ENCODE data around the gene DMRTC2.

DMRTC2 gene

GRCh38 chr19:41845001-41845050 lies at the start of gene DMRTC2:
DMRTC2 (plus strand) TSS chr19:41845042; CDS start chr19:41847429, 2,387 bp downstream.
- no peak for DNase-seq

GRCh38 chr19:41796362-41796761 lies 48.5 kb upstream of the DMRTC2 start, which contains the start of gene CEACAM3:
CEACAM3 (plus strand) TSS chr19:41796587; CDS start chr19:41796678, 91 bp downstream.
- no peak for DNase-seq

- no peak for DNase-seq
Observed at GRCh38 chr19:41796901-41797300, 47.9 kb upstream of the DMRTC2 start.

GRCh38 chr19:41799444-41800000 lies 45.3 kb upstream of the DMRTC2 start:
- DNase-seq: no peak

GRCh38 chr19:41801031-41801430 lies 43.8 kb upstream of the DMRTC2 start:
- no peak for DNase-seq

- no peak for DNase-seq
Observed at GRCh38 chr19:41801792-41802211, 43.0 kb upstream of the DMRTC2 start.

GRCh38 chr19:41802770-41803169 lies 42.1 kb upstream of the DMRTC2 start:
- no peak for DNase-seq

- no peak for DNase-seq
Observed at GRCh38 chr19:41804336-41804735, 40.5 kb upstream of the DMRTC2 start.

GRCh38 chr19:41807176-41807575 lies 37.7 kb upstream of the DMRTC2 start:
- DNase-seq: no peak

- no peak for DNase-seq
Observed at GRCh38 chr19:41808663-41809566, 35.9 kb upstream of the DMRTC2 start.

- DNase-seq: no peak
Observed at GRCh38 chr19:41810301-41810700, 34.5 kb upstream of the DMRTC2 start.

- DNase-seq: no peak
Observed at GRCh38 chr19:41811036-41811435, 33.8 kb upstream of the DMRTC2 start.

GRCh38 chr19:41811981-41812380 lies 32.9 kb upstream of the DMRTC2 start:
- DNase-seq: no peak

GRCh38 chr19:41813911-41814310 lies 30.9 kb upstream of the DMRTC2 start:
- DNase-seq: no peak

- no peak for DNase-seq
Observed at GRCh38 chr19:41815301-41815700, 29.5 kb upstream of the DMRTC2 start.

- no peak for DNase-seq
Observed at GRCh38 chr19:41816761-41817160, 28.1 kb upstream of the DMRTC2 start.

GRCh38 chr19:41821003-41821735 lies 23.7 kb upstream of the DMRTC2 start:
- DNase-seq: peak; percentile 68

- DNase-seq: no peak
Observed at GRCh38 chr19:41837981-41838708, 6.7 kb upstream of the DMRTC2 start.

GRCh38 chr19:41839211-41839610 lies 5.6 kb upstream of the DMRTC2 start:
- DNase-seq: no peak

- no peak for DNase-seq
Observed at GRCh38 chr19:41843371-41843770, 1.5 kb upstream of the DMRTC2 start.

- DNase-seq: no peak
Observed at GRCh38 chr19:41844601-41845000, 241 bp upstream of the DMRTC2 start, which contains the start of gene LYPD4. LYPD4 (minus strand) TSS chr19:41844683; CDS start chr19:41839285, 5,398 bp downstream.

- DNase-seq: no peak
Observed at GRCh38 chr19:41845051-41845590, 279 bp downstream of the DMRTC2 start.

All from activated CD8-positive, alpha-beta memory T cell treated with anti-CD3 and anti-CD28 coated beads, Interleukin-2, amount 50 U/mL, for 48 hours (primary cell).